ENCODE data around the gene PRKD1. TPM values are rescaled to one million over a fixed set of nuclear protein-coding genes. Genes with fewer than 3 reads are reported as not detected.
A peak's percentile ranks its signal among the peaks of the same experiment; 100 is the strongest.
"Not testable (repeated sequence)": the region's sequence is repeated elsewhere in the genome, so short reads cannot be mapped to it uniquely, and the experiment has no call there.

Gene PRKD1
- total RNA-seq, 1 donor from 2014 or later, result 16.9 TPM

DNA sequence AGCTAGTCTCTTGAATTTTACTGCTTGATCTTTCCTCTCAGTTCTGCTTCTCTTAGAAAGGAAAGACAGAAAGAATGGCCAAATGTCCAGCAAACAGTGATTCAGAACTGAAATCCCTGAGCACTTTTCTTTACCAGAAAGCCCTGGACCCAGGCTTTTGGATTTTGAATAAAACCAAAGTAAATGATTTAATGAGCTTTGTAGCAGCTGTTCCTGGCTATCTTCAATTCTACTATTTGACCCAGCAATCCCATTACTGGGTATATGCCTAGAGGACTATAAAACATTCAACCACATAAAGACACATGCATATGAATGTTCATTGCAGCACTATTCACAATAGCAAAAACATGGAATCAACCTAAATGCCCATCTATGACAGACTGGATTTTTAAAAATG lies 187.2 kb downstream of the PRKD1 start:
- DNase-seq, result no peak

DNA sequence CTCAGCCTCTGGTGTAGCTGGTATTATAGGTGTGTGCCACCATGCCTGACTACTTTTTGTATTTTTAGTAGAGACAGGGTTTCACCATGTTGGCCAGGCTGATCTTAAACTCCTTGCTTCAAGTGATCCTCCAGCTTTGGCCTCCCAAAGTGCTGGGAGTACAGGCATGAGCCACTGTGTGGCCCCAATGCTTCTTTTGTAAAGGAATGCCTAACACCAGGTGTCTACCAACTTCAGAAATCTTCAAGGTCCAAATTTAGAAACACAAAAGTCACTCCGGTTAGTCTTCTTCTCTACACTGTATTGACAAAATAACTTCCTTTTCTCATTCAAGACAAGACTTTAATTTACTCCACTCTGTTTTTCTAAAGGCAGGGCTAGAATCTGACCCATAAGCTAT lies 188.7 kb downstream of the PRKD1 start:
- DNase-seq, result no peak

DNA sequence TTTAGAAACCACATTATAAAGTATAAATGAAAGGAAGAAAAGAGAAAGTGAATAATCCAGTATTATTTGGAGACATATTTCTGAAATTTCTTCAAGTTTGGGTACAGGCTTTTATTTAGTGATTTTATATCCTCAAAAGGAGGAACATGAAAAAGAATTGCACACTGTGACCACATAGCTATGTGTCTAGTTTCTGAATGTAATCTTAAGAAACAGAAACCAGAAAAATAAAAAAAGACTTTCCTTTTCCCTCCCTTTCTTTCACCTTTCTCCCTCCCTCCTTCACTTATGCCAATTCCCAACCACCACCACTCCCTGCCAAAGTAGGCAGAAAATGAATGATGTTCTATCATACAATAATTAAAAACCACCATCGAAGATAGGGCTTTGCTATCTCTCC lies 189.6 kb downstream of the PRKD1 start:
- no peak for DNase-seq

DNA sequence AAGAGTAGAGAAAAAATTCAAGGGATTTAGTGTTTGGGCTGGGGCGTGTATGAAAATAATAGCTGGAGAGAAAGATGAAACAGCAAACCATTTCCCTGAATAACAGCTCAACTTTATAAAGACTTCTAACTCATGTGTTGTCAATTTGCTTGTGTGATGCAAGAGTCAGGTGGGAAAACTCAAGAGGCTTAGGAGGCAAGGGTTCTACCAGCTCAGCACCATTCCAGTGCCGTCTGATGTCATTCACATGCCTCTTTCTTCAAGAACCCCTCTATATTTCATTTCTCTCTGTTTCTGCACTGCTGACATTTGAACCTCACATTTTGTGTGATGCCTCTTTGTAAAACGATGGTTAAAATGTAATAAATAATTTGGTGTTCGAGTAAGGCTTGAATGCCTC lies 192.2 kb downstream of the PRKD1 start:
- DNase-seq, result no peak

DNA sequence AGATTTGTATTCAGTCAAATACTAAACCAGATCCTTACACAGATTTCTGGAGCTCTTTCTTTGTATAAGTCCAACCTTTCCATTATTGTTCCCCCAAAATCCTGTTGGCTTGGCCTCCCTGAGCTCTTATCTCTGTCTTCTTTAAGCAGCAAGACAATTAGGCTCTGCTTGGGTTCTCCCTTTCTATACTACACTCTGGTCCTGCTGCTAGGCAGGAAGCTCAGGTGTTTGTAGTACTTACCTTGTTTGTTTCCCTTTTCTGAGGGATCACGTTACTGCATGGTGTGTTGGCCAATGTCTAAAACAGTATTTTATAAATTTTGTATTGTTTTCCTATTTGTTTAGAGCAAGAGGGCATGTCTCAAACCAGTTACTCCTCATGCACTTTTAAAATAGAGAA lies 192.9 kb downstream of the PRKD1 start:
- no peak for DNase-seq

DNA sequence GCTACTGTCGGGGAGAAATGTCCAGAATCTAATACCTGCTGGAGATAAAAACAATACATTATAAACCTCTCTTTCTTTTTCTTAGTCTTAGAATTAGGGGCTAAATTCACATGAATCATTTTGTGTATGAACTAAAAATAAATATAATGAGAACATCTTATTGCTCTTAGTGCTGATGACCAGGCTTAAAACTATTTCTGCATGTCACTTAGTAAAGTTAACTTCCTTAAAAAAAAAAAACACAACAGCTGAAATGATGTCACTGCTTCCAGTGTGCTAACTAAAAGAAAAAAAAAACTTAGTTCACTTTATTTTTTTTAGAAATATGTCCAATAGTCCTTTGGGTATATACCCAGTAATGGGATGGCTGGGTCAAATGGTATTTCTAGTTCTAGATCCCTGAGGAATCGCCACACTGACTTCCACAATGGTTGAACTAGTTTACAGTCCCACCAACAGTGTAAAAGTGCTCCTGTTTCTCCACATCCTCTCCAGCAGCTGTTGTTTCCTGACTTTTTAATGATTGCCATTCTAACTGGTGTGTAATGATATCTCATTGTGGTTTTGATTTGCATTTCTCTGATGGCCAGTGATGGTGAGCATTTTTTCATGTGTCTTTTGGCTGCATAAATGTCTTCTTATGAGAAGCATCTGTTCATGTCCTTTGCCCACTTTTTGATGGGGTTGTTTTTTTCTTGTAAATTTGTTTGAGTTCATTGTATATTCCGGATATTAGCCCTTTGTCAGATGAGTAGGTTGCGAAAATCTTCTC lies 200.9 kb downstream of the PRKD1 start:
- DNase-seq, result not testable (repeated sequence)

DNA sequence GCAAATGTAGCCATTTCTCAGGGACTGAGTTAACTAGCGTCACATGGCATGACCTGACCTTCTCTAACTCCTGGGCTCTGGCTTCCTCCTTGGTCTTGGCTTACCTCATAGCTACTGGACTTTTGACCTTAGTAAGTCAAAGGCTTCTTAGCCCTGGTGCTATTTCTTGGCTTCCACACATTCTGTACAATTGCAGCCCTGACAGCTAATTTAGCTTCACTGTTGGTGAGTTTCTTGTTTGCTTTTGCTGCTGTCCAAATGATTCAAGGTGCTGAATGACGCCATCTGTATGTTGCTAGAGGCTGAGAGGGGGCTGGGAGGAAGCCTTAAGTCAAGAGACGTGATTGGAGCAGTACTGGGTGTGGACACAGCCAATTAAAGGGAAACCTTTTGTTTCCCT lies 202.7 kb downstream of the PRKD1 start:
- DNase-seq, result peak; percentile 1

DNA sequence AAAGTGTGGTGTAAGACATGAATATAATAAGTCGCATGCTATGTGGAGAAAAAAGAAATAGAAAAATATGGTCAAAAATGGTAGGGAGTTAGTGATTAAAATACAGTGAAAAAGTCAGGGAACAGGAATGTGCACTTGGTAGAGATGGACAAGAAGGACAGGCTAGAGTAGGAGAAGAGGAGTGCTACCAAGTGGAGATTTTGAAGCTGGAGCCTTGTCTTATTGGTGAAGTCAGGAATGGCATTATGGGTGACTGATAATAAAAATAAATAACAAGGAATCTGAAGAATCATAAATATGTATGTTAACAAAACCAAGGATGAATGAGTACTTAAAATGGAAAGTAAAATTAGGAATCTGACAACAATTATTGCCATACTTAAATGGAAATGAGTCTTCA lies 204.8 kb downstream of the PRKD1 start:
- no peak for DNase-seq

DNA sequence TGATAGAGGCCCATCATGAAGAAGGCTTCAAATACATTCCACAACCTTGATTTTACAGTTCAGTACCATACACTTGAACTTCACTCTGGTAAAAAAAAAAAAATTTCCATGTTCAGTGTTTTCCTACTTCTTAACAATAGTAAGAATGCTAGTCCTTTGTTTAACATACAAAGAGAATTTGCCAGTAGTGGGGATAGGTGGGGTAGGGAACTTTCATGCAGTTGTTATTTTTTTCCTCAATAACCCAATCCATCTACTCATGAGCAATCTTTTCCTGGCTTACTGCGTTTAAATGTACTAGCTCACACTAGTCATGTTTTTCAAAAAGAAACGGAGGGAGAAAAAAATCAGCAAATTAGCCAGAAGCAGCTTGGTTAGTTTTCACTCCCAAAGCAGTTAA lies 206.1 kb downstream of the PRKD1 start:
- no peak for DNase-seq

DNA sequence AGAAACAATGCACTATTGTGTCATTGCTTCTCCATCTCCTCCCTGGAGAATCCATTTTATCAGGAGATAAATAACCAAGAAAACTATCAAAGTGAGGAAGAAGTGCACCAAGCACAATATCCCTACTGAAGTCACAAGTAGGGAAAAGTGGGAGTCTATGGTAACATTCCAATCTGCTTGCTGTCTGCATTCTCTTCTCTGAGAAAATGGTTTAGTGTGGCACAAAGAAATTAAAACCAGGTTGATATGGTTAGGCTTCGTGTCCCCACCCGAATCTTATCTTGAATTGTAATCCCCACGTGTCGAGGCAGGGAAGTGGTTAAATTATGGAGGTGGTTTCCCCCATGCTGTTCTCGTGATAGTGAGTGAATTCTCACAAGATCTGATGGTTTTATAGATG lies 209.7 kb downstream of the PRKD1 start:
- DNase-seq, result no peak

DNA sequence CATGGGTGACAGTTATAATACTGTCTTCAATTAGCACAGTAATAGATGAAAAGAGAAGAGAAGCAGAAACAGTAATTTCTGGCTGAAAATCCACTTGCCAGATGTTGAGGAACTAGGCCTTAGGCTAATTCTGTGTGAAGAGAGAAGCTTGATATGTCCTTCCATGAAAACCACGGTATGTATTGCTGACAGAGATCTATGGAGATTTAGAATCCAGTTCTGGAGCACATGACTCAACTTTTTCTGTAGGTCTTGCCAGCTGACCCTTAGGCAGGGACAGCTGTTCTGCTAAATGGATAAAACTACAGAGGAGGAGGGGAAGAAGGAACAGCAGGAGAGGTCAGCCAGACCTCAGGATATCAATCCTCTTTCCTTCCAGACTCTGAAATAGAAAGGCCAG lies 211.5 kb downstream of the PRKD1 start:
- DNase-seq, result peak; percentile 53

DNA sequence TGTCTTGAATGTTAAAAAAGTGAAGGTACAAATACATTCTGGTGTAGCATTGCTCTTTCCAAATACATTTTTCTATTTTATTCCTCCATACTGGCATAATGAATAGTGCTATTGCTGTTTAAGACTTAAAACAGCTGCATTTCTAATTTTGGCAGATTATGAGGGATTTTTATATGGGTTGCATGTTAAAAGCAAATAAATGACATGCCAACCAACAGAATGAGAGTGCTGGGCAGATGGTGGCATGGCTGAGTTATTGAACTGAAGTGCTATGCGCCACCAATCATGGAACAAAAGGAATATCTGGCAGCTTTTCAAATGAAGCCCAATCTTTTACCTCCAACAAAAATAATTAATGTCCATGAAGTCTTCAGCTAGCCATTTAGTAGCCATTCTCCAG lies 215.0 kb downstream of the PRKD1 start:
- no peak for DNase-seq

DNA sequence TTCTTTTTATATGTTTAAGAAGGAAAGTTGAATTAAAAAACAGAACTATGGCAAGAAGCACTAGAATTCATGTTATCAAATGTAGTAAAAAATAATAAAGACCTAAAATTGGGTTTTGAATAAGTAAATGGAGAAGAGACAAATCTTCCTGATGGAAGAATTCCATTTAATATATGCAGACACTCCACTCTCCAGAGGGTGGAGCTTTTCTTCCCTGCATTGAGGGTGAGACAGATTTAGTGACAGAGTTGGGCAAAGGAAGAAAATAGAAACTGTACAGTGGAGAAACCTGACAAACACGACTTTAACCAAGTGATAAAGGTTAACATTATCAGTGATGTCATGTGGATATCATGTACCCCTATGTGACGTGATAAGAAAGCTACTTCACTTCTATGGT lies 217.6 kb downstream of the PRKD1 start:
- no peak for DNase-seq

DNA sequence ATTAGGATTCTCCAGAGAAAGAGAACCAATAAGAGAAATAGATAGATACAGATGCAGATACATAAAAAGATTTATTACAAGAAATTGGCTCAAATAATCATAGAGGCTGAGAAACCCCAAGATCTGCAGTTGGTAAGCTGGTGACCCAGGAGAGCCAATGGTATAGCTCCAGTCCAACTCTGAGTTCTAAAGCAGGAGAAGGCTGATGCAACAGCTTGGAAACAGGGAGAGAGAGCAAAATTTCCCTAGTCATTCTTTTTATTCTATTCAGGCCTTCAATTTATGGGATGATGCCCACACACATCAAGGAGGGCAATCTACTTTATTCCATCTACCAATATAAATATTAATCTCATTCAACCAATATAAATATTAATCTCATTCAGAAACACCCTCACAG lies 218.2 kb downstream of the PRKD1 start:
- DNase-seq, result no peak

DNA sequence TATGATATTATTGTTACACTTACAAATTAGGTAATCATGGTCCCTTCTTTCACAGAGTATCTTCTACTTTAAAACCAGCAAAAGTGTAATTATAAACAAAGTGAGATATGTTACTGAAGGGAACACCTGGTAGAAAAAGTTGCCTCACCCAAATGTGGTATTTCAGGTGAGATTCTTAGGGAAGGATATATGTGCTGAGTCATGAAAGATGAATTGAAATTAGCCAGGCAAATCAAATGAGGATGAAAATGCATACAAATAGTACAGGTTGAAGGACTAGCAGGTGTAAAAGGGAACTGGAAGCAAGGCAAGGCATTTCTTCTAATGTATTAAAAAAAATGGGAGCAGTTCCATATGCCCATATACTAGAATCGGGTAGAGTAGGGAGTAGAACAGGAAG lies 220.9 kb downstream of the PRKD1 start:
- no peak for DNase-seq

DNA sequence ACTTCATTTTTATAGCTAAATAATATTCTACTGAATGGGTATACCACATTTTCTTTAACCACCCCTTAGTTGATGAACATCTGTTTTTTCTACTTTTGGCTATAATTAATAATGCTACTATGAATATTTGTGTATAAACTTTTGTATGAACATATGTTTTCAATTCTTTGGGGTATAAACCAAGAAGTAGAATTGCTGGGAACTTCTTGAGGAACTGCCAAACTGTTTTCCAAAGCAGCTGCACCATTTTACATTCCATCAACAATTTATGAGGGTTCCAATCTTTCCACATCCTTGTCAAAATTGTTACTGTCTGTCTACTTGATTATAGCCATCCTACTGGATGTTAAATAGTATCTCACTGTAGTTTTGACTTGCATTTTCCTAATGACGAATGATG lies 221.8 kb downstream of the PRKD1 start:
- DNase-seq, result no peak

DNA sequence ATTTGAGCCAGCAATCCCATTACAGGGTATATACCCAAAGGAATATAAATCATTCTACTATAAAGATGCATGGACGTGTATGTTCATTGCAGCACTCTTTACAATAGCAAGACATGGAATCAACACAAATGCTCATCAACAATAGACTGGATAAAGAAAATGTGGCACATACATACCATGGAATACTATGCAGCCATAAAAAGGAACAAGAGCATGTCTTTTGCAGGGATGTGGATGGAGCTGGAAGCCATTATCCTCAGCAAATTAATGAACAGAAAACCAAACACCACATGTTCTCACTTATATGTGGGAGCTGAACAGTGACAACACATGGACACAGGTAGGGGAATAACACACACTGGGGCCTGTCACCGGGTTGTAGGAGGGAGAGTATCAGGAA lies 238.1 kb downstream of the PRKD1 start:
- not testable (repeated sequence) for DNase-seq

DNA sequence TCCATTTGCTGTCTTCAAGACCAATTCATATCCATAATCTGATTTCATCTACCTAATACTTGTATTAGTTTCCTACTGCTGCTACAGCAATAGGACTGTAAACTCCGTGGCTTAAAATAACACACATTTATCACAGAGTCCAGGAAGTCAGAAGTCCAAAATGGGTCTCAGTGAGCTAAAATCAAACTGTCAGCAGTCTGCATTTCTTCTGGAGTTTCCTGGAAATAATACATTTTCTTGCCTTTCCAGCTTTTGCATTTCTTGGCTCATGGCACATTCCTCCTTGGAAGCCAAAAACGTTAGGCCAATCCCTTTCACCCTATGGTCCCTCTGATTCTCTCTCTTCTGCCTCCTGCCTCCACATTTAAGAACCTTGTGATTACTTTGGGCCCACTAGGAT lies 239.8 kb downstream of the PRKD1 start:
- no peak for DNase-seq

DNA sequence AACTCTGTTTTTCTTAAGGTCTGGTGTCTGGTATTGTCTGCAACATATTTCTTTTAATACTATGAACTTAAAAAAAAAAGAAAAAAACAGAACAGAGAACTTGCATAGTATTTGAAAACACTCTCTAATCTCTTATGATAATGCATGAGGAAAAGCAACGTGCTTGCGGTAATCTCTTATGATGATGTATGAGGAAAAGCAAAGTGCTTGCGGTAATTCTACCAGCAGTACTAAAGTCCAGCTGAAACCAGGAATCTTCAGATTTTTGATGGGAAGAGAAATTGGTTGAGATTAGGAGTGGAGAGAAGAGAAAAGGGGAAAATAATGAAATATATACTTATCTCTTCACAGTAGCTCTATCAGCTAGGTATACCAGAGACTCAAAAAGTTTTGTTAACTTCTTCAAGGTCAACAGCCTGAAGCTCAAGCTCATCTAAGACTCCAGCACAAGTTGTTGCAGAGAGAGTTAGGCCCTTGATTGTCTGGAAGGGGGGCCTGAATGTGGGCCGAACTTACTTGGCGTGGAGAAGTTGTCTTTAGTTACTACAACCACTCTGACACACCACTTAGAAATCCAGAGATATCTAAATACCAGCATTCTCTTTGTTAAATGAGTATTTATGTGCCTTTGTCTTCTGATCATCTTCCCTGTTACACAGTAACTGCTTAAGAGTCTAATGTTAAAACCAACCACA lies 240.4 kb downstream of the PRKD1 start:
- no peak for DNase-seq

DNA sequence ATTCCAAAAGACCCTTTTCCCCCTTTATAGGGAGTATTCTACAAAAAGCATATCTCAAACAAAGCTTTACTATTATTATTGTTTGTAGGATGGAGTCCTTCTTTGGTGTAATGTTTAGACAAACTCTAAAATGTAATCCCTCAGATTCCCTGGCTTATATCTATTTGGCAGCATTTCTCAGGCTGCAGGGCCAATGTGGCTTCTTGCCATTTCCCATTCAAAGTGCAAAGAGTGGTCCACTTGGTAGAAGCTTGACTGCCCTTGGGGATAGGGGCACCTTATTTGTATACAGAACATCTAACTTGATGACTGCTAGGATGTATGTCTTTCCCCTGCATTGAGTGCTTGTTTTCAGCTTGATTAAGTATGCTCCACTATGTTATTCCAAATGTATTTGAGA lies 242.7 kb downstream of the PRKD1 start:
- DNase-seq, result no peak

DNA sequence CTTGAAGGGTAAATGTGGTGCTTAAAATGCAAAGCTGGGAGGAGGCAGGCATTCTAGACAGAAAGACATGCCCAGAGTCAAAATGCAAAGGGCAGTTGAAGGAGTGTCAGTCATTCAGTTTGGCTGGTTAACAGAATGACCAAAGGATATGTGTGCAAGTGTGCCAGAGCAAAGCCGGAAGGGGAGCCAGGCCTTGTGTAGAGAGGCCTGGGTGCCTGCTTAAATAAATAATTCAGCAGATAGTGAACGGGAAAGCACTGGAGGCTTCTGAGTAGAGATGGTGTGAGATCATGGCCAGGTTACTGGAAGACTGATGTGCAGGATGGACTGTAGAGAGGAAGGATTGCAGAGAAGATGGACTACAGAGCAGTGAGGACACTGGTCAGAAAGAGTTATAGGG lies 244.9 kb downstream of the PRKD1 start:
- no peak for DNase-seq

DNA sequence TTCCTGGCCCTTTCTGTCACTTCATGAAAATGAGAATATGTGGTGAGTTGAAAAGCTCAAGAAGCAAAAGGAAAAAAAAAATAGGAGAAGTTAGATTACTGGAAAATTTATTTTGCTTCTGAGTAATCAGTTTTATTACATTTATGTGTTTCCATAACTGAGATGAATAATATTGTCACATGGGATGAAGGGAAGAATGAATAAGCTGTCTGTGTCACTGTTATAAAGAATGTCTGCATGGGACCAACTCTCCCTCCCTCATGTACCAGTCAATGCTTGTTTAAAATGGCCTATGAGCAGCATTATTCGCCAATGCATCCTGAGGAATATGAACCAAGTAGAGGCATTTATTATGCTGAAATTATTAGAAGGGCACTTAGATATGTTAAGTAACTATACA lies 246.3 kb downstream of the PRKD1 start:
- DNase-seq, result no peak

DNA sequence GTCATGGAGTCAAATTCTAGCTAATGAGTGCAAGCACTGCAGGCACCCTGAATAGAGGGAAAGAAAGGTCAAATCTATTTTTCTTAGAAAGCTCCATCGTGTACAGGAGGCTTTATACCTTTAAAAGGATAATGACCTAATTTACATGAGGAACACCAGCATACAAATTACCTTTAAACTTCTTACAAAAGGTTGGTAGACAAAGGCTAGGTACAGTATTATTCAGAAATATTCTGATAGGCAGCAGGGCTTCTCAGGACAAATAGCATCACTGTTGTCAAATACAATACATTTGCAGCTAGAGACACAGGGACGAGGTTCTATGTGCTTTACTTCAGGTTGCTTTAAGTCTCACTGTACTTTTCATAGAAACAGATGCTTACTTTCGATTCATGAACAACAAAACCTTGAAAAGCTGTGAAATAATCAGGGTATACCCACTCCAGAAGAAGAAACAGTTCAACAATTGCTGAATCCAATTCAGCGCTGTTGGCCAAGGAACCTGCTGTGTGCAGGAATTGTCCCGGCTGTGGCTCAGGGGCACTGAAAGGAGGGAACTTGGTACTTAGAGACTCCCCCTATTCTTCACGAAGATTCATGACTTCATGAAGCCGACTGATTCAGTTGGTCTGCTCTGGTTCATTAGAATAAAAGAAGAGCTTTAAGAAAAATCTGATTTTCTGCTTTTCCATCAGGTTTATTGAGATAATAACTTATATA lies 252.9 kb downstream of the PRKD1 start:
- DNase-seq, result no peak

DNA sequence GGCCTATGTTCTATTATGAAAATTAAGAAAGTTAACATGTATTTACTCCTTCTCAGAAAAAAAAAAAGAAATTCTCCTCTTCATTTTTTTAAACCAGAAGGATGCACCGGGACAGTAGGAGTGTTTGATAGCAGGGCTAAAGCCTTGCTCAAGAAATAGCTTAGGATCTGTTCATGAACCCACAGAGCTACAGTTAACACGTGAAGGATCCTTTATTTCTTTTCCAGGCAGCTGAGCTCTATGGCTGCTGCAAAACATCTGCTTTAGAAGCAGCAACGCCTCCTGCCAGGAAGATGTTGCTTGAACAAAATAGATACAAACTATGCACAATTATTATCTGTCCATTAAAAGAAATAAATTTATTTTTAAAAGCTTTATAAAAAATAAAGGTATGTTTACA lies 254.8 kb downstream of the PRKD1 start:
- no peak for DNase-seq
